ENCODE data around the gene HDLBP.

The HDLBP gene

GRCh38 chr2:241226723-241227572 is 88.5 kb downstream of the HDLBP start:
- no peak for DNase-seq

- DNase-seq: no peak
Measured at GRCh38 chr2:241225983-241226382, 89.5 kb downstream of the HDLBP start.

- DNase-seq: no peak
Measured at GRCh38 chr2:241225545-241225944, 89.9 kb downstream of the HDLBP start.

- DNase-seq: no peak
Measured at GRCh38 chr2:241224851-241225438, 90.5 kb downstream of the HDLBP start.

GRCh38 chr2:241224018-241224850 is 91.2 kb downstream of the HDLBP start:
- no peak for DNase-seq

GRCh38 chr2:241223211-241224017 is 92.1 kb downstream of the HDLBP start:
- DNase-seq: no peak

- no peak for DNase-seq
Measured at GRCh38 chr2:241219856-241220356, 95.6 kb downstream of the HDLBP start.

- DNase-seq: no peak
Measured at GRCh38 chr2:241219030-241219382, 96.5 kb downstream of the HDLBP start.

GRCh38 chr2:241218131-241219029 is 97.1 kb downstream of the HDLBP start:
- DNase-seq: peak; percentile 41

GRCh38 chr2:241217320-241218031 is 98.0 kb downstream of the HDLBP start:
- DNase-seq: peak; percentile 40

GRCh38 chr2:241216211-241216761 is 99.2 kb downstream of the HDLBP start:
- no peak for DNase-seq

GRCh38 chr2:241215421-241215820 is 100.1 kb downstream of the HDLBP start:
- DNase-seq: no peak

GRCh38 chr2:241214766-241215165 is 100.7 kb downstream of the HDLBP start:
- no peak for DNase-seq

GRCh38 chr2:241214209-241214608 is 101.3 kb downstream of the HDLBP start:
- no peak for DNase-seq

GRCh38 chr2:241213567-241213966 is 101.9 kb downstream of the HDLBP start:
- DNase-seq: no peak

- DNase-seq: no peak
Measured at GRCh38 chr2:241213041-241213440, 102.4 kb downstream of the HDLBP start.

- no peak for DNase-seq
Measured at GRCh38 chr2:241211276-241211675, 104.2 kb downstream of the HDLBP start.

GRCh38 chr2:241209271-241209670 is 106.2 kb downstream of the HDLBP start:
- DNase-seq: no peak

- DNase-seq: no peak
Measured at GRCh38 chr2:241208058-241208457, 107.4 kb downstream of the HDLBP start.

GRCh38 chr2:241207641-241208040 is 107.8 kb downstream of the HDLBP start:
- no peak for DNase-seq
